ENCODE measurements around the gene GRPEL1. TPM values are rescaled to one million over a fixed set of nuclear protein-coding genes. Genes with fewer than 3 reads are reported as not detected.

The GRPEL1 gene
- total and polyA plus RNA-seq, 2 experiments from 2014 or later: 27.4 to 112 TPM

- no peak for TF ChIP-seq CTCF (conservative IDR thresholded peaks at IDR 0.05; ENCODE audit: low read depth in 2 of 2)
- TF ChIP-seq REST (IDR thresholded peaks at IDR 0.05; ENCODE audit: unreplicated experiment): no peak
These were observed 19.2 kb downstream of the GRPEL1 start (continued) for GRCh38 chr4:7048642-7049041.

- Mint-ChIP-seq H3K9me3 (no peaks in the 10 kb centered on the region; the same call in 1 of the 3 replicates), H3K27me3 (ENCODE audit: insufficient read depth, low read depth, poor library complexity) (peaks cover 17% of the 10 kb centered on the region), H3K4me1 (peaks cover 44% of the 10 kb centered on the region), H3K27ac (no peak overlapping the region), H3K4me3 (no peak overlapping the region), H3K36me3 (ENCODE audit: low read depth) (no peaks in the 10 kb centered on the region; the same call in 2 of the 3 replicates)
- Histone ChIP-seq H3K79me2 (replicated peaks; ENCODE audit: insufficient read depth) (peaks cover 64% of the 10 kb centered on the region), H3K4me2 (no peak overlapping the region), H3K27me3 (ENCODE audit: insufficient read depth) (peaks cover 14% of the 10 kb centered on the region), H3K27ac (ENCODE audit: low read depth) (no peak overlapping the region), H3K4me1 (ENCODE audit: insufficient read depth) (0 out of 2 replicates have a peak, but pooled peaks cover 4% of the 10 kb centered on the region), H3K36me3 (ENCODE audit: insufficient read depth) (no peaks in the 10 kb centered on the region), H2AFZ (no peak overlapping the region), H4K20me1 (replicated peaks; ENCODE audit: insufficient read depth) (peaks cover 35% of the 10 kb centered on the region), H3K4me3 (no peak overlapping the region), H3K9me2 (ENCODE audit: insufficient read depth) (no peaks in the 10 kb centered on the region), H3F3A (replicated peaks; ENCODE audit: low read depth) (no peaks in the 10 kb centered on the region)
- ATAC-seq (no peak), DNase-seq (ENCODE audit: low spot score) (no peak)
- no peak for TF ChIP-seq REST (IDR thresholded peaks at IDR 0.05; ENCODE audit: unreplicated experiment)
- no peak for TF ChIP-seq POLR2AphosphoS5 (IDR thresholded peaks at IDR 0.05; ENCODE audit: low read depth)
- TF ChIP-seq ZNF331 (CRISPR knock-in tag; IDR thresholded peaks at IDR 0.05; ENCODE audit: low read depth): no peak
- no peak for TF ChIP-seq CTCF (conservative IDR thresholded peaks at IDR 0.05; ENCODE audit: low read depth in 2 of 2)
- no peak for TF ChIP-seq EZH2phosphoT487 (IDR thresholded peaks at IDR 0.05; ENCODE audit: unreplicated experiment)
- TF ChIP-seq ETS1 (IDR thresholded peaks at IDR 0.05): no peak
- no peak for TF ChIP-seq JUNB (IDR thresholded peaks at IDR 0.05; ENCODE audit: unreplicated experiment)
These were observed 20.9 kb downstream of the GRPEL1 start for GRCh38 chr4:7046971-7047370.
